NCI-H345 (cell line): ENCODE results near the gene C1orf185.
"Not testable (repeated sequence)": the region's sequence is repeated elsewhere in the genome, so short reads cannot be mapped to it uniquely, and the experiment has no call there.

ENCODE experiments used
- DNase-seq: peaks from one replicate; lab custom pipeline; 2025; lab: John Stamatoyannopoulos, UW

Gene C1orf185

GRCh38 chr1:51101976-51102375 is at the start of gene C1orf185:
TSS of gene C1orf185 (plus strand) at chr1:51102228. CDS start at chr1:51102234, 6 bp downstream.
- no peak for DNase-seq

GRCh38 chr1:51058858-51059257 is 43.2 kb upstream of the C1orf185 start:
- no peak for DNase-seq

GRCh38 chr1:51061231-51061918 is 40.7 kb upstream of the C1orf185 start:
- DNase-seq = no peak

DNA sequence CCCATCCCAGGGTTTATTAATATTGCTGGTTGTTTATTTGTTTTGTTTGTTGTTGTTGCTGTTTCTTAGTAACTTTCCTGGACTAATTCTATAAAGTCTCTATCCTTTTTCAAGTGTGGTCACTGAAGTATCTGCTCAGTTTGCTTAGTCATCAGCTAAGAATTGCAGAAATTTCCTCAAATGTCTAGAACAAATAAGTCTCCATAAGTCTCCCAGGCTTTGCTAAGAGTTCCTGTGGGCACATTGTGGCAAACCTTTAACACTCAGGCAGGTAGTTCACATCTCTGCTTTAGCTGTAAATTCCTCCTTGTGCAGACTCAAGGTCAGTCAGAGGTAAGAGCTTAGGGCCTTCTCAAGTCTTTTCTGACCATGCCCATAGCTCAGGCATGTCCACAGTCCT is 38.9 kb upstream of the C1orf185 start:
- no peak for DNase-seq

DNA sequence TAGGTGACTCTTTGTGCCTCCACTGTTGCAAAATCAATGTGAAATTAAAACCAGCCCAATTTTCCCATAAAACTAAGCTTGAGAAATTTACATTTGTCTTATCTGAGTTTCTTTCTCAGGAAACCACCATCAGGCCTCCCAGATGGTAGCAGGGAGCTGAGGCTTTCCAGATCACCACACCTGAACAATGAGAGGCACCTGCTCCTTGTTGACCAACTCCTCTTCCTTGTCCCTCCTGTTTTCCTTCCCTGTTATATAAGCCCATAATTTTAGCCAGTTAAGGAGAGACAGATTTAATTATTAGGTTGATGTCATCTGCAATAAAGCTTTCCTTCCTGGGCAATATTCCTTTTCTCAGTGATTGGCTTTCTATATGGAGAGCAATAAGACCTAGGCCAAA is 32.0 kb upstream of the C1orf185 start:
- peak; percentile 24 for DNase-seq

- DNase-seq = no peak
These were observed 31.4 kb upstream of the C1orf185 start for GRCh38 chr1:51070640-51071039.

DNA sequence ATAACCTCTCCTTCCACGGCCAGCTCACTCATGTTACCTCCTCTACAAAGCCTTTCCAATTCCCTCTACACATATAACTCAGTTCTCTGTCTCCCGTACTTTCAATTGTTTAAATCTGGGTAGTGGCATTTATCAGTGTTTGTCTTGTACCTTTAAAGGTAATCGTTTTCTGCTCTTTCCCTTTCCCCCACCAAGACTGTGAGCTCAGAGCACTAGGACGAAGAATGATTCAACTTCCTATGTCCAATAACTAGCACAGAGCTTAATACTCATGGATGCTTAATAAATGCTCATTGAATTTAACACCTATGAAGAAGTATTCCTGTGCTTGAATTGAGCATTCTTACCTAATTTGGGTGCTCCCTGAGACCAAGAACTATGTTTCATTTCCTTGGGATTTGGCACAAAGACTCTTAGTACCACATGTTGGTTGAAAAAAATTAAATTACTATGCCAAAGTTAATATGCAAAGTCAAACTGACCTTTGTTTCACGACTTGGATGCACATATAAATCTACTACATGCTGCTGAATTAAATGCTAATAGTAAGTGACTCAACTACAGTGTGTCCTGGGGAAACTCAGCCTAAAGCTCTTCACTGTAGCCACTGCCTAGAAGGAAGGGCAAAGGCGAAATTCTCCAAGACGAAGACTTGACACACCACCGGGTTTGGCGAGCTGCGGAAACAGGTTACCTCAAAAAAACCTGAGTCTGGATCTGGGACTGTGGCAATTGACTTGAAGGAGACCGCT is 30.6 kb upstream of the C1orf185 start:
- no peak for DNase-seq

DNA sequence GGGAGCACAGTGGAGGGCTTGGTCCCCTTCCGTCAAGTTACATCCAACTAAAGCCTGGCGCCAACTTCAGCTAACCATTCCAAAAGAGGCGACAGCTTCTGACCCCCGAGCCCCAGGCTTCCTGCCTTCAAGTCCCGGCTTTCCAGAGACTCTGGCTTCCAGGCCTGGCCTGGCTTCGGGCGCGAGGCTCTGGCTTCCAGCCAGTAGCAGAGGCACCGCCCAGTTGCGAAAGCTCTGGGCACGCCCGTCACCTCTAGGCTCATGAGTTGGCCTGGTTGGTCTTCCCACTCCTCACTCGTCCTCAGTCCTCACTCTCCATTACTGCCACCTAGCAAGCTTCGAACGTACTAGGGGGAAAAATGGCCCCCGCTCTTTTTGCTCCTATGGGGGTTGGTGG is 30.0 kb upstream of the C1orf185 start:
- no peak for DNase-seq

GRCh38 chr1:51072651-51073050 is 29.4 kb upstream of the C1orf185 start:
- DNase-seq = no peak

DNA sequence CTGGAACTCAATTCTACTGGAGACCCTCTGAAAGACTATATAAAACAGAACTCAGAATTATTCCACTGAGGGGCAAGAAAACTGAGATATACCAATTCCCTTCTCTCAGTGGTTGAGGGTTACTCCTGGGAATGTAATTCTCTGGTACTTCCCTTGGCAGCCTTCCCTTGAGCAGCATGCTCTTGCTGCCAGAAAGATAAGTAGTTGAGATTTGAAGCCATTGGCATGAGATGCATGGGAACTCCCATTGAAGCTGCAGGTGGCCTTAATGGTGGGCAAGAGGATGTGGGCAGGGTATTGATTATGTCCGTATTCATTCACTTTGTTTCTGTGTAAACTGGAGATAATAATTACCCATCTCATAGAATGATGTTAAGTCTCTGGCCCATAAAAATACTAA is 28.6 kb upstream of the C1orf185 start:
- DNase-seq = no peak

GRCh38 chr1:51086496-51087271 is 15.3 kb upstream of the C1orf185 start:
- DNase-seq = no peak

DNA sequence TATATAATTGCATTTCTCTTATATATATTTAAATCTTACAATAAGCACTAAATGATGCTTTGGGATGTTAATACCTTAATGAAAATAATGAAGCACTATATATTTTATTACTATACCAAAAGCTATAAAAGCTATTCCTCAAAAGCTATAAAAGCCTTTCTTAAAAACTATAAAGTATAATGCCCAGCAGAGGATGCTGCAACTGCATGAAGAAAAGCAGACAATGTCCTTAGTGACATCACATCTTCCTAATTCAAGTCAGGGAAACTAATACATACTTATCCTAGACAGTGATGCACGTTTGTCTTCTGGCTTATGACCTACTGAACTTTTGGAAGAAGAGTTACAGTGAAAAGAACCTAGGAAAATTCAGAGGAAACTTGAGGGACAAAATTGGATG is 13.6 kb upstream of the C1orf185 start:
- no peak for DNase-seq

DNA sequence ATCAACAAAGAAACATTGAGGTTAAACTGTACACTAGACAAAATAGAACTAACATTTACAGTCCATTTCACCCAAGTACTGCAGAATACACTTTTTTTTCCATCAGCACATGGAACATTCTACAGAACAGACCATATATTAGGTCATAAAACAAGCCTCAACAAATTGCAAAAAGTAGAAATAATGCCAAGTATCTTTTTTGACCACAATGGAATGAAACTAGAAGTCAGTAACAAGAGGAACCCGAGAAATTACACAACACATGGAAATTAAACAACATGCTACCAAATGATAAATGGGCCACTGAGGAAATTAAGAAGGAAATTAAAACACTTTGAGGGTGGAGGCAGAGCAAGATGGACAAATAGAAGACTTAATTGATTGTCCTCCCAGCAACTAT is 8.4 kb upstream of the C1orf185 start:
- DNase-seq = no peak

DNA sequence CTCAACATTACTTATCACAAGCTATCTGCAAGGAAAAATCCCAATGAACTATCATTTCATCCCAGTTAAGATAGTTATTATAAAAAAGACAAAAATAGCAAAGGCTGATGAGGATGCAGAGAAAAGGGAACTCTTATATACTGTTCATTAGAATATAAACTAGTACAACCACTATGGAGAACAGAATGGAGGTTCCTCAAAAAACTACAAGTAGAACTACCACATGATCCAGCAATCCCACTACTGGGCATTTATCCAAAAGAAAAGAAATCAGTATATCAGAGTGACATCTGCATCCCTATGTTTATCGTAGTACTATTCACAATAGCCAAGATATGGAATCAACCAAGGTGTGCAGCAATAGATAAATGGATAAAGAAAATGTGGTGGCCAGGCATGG is 4.9 kb upstream of the C1orf185 start:
- no peak for DNase-seq

- no peak for DNase-seq
These were observed 1.7 kb upstream of the C1orf185 start for GRCh38 chr1:51100264-51100880.

- no peak for DNase-seq
These were observed 12.1 kb downstream of the C1orf185 start for GRCh38 chr1:51114137-51114536.

GRCh38 chr1:51115714-51116404 is 13.8 kb downstream of the C1orf185 start:
- no peak for DNase-seq

DNA sequence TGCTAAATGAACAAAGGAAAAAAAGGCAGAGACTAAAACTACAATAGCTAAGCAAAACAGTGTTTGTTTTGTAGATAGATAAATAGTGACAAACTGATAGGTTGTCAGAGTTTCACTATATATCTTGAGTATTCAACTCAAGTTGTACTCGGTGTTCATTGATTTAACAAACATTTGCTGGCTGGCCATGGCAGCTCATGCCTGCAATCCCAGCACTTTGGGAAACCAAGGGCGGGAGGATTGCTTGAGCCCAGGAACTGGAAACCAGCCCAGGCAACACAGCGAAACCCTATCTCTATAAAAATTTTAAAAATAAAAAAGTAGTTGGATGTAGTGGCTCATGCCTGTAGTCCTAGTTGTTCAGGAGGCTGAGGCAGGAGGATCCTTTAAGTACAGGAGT is 17.3 kb downstream of the C1orf185 start:
- no peak for DNase-seq

- DNase-seq = no peak
These were observed 18.6 kb downstream of the C1orf185 start for GRCh38 chr1:51120629-51121028.

GRCh38 chr1:51127152-51127551 is 25.1 kb downstream of the C1orf185 start:
- not testable (repeated sequence) for DNase-seq

- DNase-seq = no peak
These were observed 29.2 kb downstream of the C1orf185 start for GRCh38 chr1:51131185-51131584.

GRCh38 chr1:51133045-51133444 is 31.0 kb downstream of the C1orf185 start:
- no peak for DNase-seq
